HG02943 (cell line): Measurements from ENCODE around the gene SYNPR.

ENCODE experiments used
- ATAC-seq: cut with Tn5 transposase; IDR thresholded peaks from one replicate; pipeline ENCODE4 v1.9.1; 2021; ENCODE audit warnings: mild to moderate bottlenecking, low read depth, moderate library complexity; ENCODE audit not compliant: unreplicated experiment

Gene SYNPR

GRCh38 chr3:63370094-63370493 is 92.0 kb downstream of the SYNPR start:
- ATAC-seq, result no peak

GRCh38 chr3:63383040-63383439 is 104.9 kb downstream of the SYNPR start:
- ATAC-seq, result no peak

GRCh38 chr3:63384382-63384781 is 106.3 kb downstream of the SYNPR start:
- ATAC-seq, result no peak

GRCh38 chr3:63385629-63386028 is 107.5 kb downstream of the SYNPR start:
- no peak for ATAC-seq

GRCh38 chr3:63386568-63386967 is 108.5 kb downstream of the SYNPR start:
- ATAC-seq, result no peak

- no peak for ATAC-seq
Measured at GRCh38 chr3:63387568-63387967, 109.5 kb downstream of the SYNPR start.

GRCh38 chr3:63390710-63391230 is 112.7 kb downstream of the SYNPR start:
- ATAC-seq, result no peak

GRCh38 chr3:63395960-63396359 is 117.9 kb downstream of the SYNPR start:
- no peak for ATAC-seq

GRCh38 chr3:63400246-63400860 is 122.2 kb downstream of the SYNPR start:
- no peak for ATAC-seq

GRCh38 chr3:63405882-63406281 is 127.8 kb downstream of the SYNPR start:
- no peak for ATAC-seq

- no peak for ATAC-seq
Measured at GRCh38 chr3:63413523-63413922, 135.4 kb downstream of the SYNPR start.

GRCh38 chr3:63414607-63415006 is 136.5 kb downstream of the SYNPR start:
- ATAC-seq, result no peak

GRCh38 chr3:63429905-63430304 is 151.8 kb downstream of the SYNPR start:
- no peak for ATAC-seq

GRCh38 chr3:63430875-63431274 is 152.8 kb downstream of the SYNPR start:
- no peak for ATAC-seq

GRCh38 chr3:63437858-63438257 is 159.8 kb downstream of the SYNPR start:
- ATAC-seq, result no peak

GRCh38 chr3:63438826-63439371 is 160.8 kb downstream of the SYNPR start:
- ATAC-seq, result no peak

- ATAC-seq, result no peak
Measured at GRCh38 chr3:63441262-63441661, 163.2 kb downstream of the SYNPR start.

GRCh38 chr3:63442918-63443317 is 164.8 kb downstream of the SYNPR start:
- ATAC-seq, result no peak

GRCh38 chr3:63450023-63450422 is 171.9 kb downstream of the SYNPR start:
- ATAC-seq, result no peak

GRCh38 chr3:63450634-63451363 is 172.7 kb downstream of the SYNPR start:
- no peak for ATAC-seq

GRCh38 chr3:63456901-63457300 is 178.8 kb downstream of the SYNPR start:
- ATAC-seq, result no peak

GRCh38 chr3:63458405-63458804 is 180.3 kb downstream of the SYNPR start:
- ATAC-seq, result no peak
